LNCAP (cell line): ENCODE data around the gene MAP3K2.

Source experiments
- TF ChIP-seq, protein P1 (sequence below): fragments of 450-650 bp; IDR thresholded peaks from 2 replicates; pipeline ENCODE4 v1.5.1; 2017; ENCODE audit warnings: mild to moderate bottlenecking

The MAP3K2 gene

DNA sequence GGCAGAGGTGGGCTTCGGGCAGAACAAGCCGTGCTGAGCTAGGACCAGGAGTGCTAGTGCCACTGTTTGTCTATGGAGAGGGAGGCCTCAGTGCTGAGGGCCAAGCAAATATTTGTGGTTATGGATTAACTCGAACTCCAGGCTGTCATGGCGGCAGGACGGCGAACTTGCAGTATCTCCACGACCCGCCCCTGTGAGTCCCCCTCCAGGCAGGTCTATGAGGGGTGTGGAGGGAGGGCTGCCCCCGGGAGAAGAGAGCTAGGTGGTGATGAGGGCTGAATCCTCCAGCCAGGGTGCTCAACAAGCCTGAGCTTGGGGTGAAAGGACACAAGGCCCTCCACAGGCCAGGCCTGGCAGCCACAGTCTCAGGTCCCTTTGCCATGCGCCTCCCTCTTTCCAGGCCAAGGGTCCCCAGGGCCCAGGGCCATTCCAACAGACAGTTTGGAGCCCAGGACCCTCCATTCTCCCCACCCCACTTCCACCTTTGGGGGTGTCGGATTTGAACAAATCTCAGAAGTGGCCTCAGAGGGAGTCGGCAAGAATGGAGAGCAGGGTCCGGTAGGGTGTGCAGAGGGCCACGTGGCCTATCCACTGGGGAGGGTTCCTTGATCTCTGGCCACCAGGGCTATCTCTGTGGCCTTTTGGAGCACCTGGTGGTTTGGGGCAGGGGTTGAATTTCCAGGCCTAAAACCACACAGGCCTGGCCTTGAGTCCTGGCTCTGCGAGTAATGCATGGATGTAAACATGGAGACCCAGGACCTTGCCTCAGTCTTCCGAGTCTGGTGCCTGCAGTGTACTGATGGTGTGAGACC is 30.7 kb upstream of the MAP3K2 start, which contains the start of gene PROC:
PROC (plus strand) TSS at position 128 of the 812 bp plus-strand sequence. CDS start 1,516 bp downstream, outside the sequence.
- TF ChIP-seq, protein P1, sequence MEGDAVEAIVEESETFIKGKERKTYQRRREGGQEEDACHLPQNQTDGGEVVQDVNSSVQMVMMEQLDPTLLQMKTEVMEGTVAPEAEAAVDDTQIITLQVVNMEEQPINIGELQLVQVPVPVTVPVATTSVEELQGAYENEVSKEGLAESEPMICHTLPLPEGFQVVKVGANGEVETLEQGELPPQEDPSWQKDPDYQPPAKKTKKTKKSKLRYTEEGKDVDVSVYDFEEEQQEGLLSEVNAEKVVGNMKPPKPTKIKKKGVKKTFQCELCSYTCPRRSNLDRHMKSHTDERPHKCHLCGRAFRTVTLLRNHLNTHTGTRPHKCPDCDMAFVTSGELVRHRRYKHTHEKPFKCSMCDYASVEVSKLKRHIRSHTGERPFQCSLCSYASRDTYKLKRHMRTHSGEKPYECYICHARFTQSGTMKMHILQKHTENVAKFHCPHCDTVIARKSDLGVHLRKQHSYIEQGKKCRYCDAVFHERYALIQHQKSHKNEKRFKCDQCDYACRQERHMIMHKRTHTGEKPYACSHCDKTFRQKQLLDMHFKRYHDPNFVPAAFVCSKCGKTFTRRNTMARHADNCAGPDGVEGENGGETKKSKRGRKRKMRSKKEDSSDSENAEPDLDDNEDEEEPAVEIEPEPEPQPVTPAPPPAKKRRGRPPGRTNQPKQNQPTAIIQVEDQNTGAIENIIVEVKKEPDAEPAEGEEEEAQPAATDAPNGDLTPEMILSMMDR: no peak

DNA sequence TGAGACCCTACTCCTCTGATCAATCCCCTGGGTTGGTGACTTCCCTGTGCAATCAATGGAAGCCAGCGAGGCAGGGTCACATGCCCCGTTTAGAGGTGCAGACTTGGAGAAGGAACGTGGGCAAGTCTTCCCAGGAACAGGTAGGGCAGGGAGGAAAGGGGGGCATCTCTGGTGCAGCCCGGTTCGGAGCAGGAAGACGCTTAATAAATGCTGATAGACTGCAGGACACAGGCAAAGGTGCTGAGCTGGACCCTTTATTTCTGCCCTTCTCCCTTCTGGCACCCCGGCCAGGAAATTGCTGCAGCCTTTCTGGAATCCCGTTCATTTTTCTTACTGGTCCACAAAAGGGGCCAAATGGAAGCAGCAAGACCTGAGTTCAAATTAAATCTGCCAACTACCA is 29.6 kb upstream of the MAP3K2 start:
- TF ChIP-seq, protein P1: no peak

DNA sequence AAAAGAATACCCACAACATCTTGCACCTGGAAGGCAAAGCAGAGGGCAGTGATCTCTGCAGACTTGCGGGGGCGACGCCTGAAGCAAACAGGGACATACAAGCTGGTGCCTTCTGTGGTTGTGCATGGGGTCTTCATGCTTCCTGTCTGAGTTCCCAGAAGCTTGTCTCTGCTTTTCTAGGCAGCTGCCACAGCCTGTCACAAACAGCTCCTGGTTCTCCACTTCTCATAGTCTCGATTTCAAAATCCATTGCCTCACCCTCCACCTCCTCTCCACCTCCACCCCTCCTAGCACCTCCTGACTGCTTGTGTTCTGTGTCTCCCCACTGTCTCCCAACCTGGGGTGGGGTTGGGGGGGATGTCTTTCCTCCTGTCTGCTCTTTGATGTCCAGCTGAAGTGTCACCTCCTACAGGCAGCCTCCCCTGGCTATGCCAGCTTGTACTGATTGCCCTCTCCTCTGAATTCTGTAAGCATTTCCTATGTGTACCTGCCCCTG is 28.8 kb upstream of the MAP3K2 start:
- TF ChIP-seq, protein P1: no peak

DNA sequence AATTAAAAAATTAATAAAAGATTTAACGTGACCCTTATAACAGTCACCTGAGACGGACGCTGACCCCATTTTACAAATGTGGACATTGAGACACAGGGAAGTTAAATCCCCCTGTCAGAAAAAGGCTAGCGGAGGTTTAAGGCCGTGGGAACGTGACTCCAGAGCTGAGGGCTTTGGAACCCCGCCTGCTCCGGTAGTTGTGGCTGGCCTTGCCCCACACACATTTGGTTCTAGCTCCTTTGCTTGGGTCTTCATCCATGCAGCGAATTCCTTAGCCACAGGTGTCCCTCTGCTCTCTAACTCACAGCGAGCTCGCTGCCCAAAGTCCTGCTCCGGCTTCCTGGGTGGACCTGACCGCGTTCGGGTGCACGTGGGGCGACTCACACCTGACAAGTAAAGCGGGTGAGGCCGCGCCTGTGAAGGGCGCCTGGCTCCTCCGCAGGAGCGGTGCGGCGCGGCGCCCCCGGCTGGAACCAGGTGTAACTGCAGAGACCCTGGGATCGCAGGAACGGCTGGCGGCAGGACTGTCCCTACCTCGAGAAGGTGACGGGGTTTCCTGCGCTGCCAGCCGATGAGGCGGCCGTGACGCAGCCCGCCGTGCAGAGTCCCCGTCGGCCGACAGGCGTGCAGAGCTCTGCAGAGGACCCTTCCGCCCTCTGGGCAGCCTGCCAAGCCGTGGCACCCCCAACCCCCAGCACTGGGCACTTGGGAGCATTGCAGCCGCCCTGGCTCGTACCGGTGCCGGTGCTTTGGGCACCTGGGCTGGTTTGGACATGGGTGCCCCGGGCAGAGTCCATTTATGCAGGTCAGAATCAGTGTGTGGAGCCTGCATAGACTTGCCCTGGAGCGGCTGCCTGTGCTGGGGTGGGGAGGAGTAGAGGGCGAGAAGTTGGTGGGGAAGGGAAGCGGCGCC is 28.1 kb upstream of the MAP3K2 start:
- TF ChIP-seq, protein P1: 0 out of 2 replicates have a peak, but pooled peaks have one; percentile 9

DNA sequence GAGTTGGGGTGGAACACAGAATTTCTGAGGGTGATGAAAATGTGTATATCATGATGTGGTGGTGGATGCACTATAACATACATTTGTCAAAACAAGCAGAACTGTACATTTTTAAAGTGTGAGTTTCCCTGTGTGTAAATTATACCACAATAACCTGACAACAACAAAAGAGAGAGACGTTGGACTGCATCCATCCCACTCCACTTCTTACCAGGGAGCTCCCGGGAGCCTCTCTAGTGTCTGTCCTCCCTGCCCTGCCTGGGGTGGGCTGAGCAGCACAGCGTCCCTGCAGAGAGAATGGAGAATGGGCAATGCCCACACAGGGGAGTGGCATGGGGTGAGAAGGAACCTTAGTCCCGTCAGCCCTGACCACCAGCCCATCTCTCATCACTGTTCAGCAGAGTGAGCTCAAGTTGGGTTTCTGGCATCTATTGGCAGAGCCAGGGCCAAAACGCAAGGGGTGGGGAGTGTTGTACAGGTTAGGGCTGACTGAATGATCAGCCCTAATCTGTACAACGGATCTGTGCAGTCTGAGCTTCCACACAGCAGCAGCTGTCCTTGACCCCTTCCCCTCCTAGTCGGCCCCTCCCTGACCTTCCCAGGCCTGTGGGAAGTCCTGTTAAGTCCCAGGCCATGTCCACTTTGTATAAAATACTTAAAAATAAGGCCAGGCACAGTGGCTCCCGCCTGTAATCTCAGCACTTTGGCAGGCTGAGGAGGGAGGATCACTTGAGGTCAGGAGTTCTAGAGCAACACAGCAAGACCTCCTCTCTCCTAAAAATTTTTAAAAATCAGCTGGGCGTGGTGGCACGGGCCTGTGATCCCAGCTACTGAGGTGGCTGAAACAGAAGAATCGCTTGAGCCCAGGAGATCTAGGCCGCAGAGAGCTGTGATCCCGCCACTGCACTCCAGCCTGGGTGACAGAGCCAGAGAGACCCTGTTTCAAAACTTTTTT is 27.1 kb upstream of the MAP3K2 start:
- TF ChIP-seq, protein P1: no peak

DNA sequence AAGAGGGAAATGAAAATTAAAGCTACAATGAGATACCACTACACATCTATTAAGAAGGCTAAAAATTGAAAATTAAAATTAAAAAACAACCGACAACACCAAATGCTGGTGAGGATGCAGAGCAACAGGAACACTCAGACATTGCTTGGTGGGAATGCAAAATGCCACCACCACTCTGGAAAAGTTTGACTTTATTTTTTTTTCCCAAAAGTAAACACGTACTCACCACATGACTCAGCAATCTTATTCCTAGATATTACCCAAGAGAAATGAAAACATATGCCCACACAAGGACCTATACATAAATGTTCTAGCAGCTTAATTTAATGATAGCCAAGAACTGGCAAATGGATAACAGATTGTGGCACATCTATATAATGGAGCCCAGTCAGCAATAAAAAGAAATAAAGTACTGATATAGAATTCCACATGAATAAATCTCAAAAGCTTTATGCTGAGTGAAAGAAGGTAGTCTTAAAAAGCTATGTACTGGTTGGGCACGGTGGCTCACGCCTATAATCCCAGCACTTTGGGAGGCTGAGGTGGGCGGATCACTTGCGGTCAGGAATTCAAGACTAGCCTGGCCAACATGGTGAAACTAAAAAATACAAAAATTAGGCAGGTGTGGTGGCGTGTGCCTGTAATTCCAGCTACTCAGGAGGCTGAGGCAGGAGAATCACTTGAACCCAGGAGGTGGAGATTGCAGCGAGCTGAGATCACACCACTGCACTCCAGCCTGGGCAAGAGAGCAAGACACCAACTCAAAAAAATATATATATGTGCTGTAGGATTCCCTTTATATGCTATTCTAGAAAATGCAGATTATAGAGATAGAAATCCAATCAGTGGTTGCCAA is 26.2 kb upstream of the MAP3K2 start:
- TF ChIP-seq, protein P1: no peak
